KMS-11 (cell line): ENCODE data around the gene NAPB.

Experiments used
- H2AFZ ChIP-seq: fragments of 200-600 bp; sonication (generic); 2 replicates; pipeline ENCODE4 v1.6.1; 2016; ENCODE audit warnings: antibody characterized with exemption, mixed run types, low read depth
- H3K27ac ChIP-seq: fragments of 200-600 bp; sonication (generic); 2 replicates; pipeline ENCODE4 v1.6.1; 2016; ENCODE audit warnings: mild to moderate bottlenecking, mixed run types
- H3K27me3 ChIP-seq: fragments of 200-600 bp; sonication (generic); 2 replicates; pipeline ENCODE4 v1.6.1; 2017; ENCODE audit warnings: mild to moderate bottlenecking, low read depth, mixed run types, moderate library complexity; ENCODE audit not compliant: insufficient read depth
- H3K36me3 ChIP-seq: fragments of 200-600 bp; sonication (generic); 2 replicates; pipeline ENCODE4 v1.6.1; 2017; ENCODE audit warnings: mild to moderate bottlenecking, mixed run types; ENCODE audit not compliant: insufficient read depth
- H3K4me1 ChIP-seq: fragments of 200-600 bp; sonication (generic); 2 replicates; pipeline ENCODE4 v1.6.1; 2016; ENCODE audit warnings: mild to moderate bottlenecking, low read depth, mixed run types; ENCODE audit not compliant: poor library complexity, severe bottlenecking
- H3K4me2 ChIP-seq: fragments of 200-600 bp; sonication (generic); 2 replicates; pipeline ENCODE4 v1.7.0; 2016; ENCODE audit warnings: mild to moderate bottlenecking, mixed run types
- H3K4me3 ChIP-seq: fragments of 200-600 bp; sonication (generic); IDR thresholded peaks from 2 replicates; pipeline ENCODE4 v1.6.1; 2017; ENCODE audit warnings: low read depth, low read length, mixed read lengths; ENCODE audit not compliant: insufficient read depth
- H3K79me2 ChIP-seq: fragments of 200-600 bp; sonication (generic); 2 replicates; pipeline ENCODE4 v1.6.1; 2016; ENCODE audit warnings: low read depth, mixed run types; ENCODE audit not compliant: insufficient read depth
- H3K9ac ChIP-seq: fragments of 200-600 bp; sonication (generic); 2 replicates; pipeline ENCODE4 v1.6.1; 2016; ENCODE audit warnings: mild to moderate bottlenecking, mixed run types
- H4K20me1 ChIP-seq: fragments of 200-600 bp; sonication (generic); 2 replicates; pipeline ENCODE4 v1.6.1; 2016; ENCODE audit warnings: mild to moderate bottlenecking, mixed run types; ENCODE audit not compliant: insufficient read depth
- TF ChIP-seq, protein P1 (sequence below): fragments of 200-600 bp; sonication (generic); conservative IDR thresholded peaks from 2 replicates; pipeline ENCODE4 v1.6.1; 2017; ENCODE audit warnings: low read depth, mild to moderate bottlenecking, antibody characterized with exemption, low read length, moderate library complexity, mixed read lengths

The NAPB gene

DNA sequence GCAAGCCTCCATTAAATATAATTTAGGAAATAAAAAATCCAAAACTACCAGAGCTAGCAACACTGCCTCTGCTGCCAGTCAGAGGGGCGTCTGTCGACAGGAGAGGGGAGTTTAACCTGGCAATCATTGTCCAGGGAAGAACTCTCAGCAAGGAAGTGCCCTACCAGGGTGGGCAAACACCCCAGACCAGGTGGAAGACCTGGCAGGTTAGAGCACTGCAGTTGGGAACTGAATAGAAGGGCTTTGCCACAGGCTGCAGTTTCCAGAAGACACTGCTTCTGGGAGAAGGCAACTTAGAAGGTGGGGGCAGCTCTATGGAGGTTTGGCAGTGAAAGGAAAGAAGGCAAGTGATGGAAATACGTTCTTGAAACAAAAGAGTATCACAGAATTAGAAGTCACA is 11.5 kb downstream of the NAPB start:
- no peak overlapping the region for H3K4me3 ChIP-seq
- H3K4me2 ChIP-seq = no peak overlapping the region
- TF ChIP-seq, protein P1, sequence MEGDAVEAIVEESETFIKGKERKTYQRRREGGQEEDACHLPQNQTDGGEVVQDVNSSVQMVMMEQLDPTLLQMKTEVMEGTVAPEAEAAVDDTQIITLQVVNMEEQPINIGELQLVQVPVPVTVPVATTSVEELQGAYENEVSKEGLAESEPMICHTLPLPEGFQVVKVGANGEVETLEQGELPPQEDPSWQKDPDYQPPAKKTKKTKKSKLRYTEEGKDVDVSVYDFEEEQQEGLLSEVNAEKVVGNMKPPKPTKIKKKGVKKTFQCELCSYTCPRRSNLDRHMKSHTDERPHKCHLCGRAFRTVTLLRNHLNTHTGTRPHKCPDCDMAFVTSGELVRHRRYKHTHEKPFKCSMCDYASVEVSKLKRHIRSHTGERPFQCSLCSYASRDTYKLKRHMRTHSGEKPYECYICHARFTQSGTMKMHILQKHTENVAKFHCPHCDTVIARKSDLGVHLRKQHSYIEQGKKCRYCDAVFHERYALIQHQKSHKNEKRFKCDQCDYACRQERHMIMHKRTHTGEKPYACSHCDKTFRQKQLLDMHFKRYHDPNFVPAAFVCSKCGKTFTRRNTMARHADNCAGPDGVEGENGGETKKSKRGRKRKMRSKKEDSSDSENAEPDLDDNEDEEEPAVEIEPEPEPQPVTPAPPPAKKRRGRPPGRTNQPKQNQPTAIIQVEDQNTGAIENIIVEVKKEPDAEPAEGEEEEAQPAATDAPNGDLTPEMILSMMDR = no peak
- no peak overlapping the region for H3K27ac ChIP-seq
- H3K36me3 ChIP-seq = no peaks in the 10 kb centered on the region
- H3K79me2 ChIP-seq = peaks cover 60% of the 10 kb centered on the region; the same call in 1 of the 2 replicates
- no peak overlapping the region for H2AFZ ChIP-seq
- H4K20me1 ChIP-seq = no peaks in the 10 kb centered on the region
- H3K27me3 ChIP-seq = no peaks in the 10 kb centered on the region
- H3K9ac ChIP-seq = no peak overlapping the region
- H3K4me1 ChIP-seq = peaks cover 7% of the 10 kb centered on the region

DNA sequence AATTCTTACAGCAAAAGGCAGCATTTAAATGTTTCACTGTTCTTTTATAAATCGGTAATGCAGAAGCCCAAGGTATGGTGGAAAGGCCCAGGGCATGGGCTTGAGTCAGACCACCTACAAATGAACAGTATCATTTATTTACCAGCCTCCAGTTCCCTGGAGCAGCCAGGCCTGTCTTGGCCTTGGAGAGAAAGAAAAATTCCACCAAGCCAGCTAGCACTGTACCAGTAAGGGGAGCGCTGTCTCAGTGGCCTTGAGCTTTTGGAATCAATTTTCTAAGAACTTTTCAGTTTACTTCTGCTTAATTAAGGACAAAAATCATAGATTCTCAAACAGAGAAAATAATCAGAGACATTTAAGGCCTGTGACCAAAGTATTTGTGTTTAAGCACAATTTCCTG is 12.3 kb downstream of the NAPB start:
- no peaks in the 10 kb centered on the region for H3K27me3 ChIP-seq

DNA sequence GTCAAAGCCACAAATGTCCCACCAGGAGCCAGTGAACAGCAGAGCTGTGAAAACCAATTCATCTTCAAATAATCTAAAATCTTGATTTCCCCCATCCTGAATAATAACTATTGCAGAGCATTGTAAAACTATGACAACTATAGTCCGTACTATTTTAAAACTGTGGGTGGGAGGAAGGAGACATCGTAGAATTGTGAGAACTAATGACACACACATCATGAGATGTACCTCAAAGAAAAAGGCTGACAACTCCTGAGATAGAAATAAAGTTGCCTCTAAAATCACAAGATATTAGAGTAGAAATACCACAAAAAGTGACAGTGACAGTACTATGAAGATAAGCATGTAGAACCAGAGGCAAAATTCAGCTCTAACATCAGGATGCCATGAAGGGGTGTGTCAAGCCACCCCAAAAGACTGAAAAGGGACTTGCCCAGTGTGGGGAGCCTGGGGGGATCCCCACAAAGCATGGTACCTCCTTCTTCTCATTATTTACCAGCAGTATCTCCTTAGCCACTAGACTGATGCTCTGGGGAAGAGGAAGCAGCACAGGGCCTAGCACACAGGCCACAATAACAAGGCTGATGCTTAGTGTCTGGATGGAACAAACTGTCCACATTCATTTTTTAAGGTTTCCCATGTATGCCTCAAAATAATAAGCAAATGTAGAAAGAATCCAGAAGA is 13.4 kb downstream of the NAPB start:
- Histone ChIP-seq H3K36me3 (no peaks in the 10 kb centered on the region), H3K27me3 (no peaks in the 10 kb centered on the region), H3K4me2 (no peak overlapping the region), H3K27ac (no peak overlapping the region), H3K4me3 (no peak overlapping the region), H2AFZ (no peak overlapping the region), H3K9ac (no peak overlapping the region), H3K79me2 (peaks cover 49% of the 10 kb centered on the region; the same call in 1 of the 2 replicates), H4K20me1 (no peaks in the 10 kb centered on the region), H3K4me1 (no peaks in the 10 kb centered on the region)
- TF ChIP-seq, protein P1 = no peak

More for the DNA sequence above, 12.3 kb downstream of the NAPB start:
- Histone ChIP-seq H3K4me1 (peaks cover 5% of the 10 kb centered on the region), H3K36me3 (no peaks in the 10 kb centered on the region), H3K4me2 (no peak overlapping the region), H4K20me1 (no peaks in the 10 kb centered on the region), H2AFZ (no peak overlapping the region), H3K4me3 (no peak overlapping the region), H3K27ac (no peak overlapping the region), H3K9ac (no peak overlapping the region), H3K79me2 (peaks cover 59% of the 10 kb centered on the region; the same call in 1 of the 2 replicates)
- TF ChIP-seq, protein P1 = no peak

DNA sequence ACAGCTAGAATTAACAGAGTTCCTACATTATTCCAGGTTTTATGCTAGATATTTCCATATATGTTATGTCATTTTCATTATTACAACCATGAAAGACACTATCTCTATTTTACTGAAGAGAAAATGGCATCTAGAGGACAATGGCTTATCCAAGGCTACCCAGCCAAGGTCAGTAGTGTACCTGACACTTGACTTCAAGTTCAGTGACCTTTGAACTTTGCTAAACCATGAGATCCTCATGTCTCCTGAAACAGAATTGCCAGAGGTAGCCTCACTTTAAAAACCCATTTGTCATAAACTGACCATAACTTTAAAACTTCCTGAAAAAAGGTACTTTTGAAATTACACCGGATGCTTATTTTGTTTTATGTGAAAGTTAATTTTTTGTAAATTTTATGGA is 14.4 kb downstream of the NAPB start:
- Histone ChIP-seq H3K9ac (no peak overlapping the region), H3K36me3 (no peaks in the 10 kb centered on the region), H2AFZ (no peak overlapping the region), H4K20me1 (no peaks in the 10 kb centered on the region), H3K4me3 (no peak overlapping the region), H3K4me2 (no peak overlapping the region), H3K27ac (no peak overlapping the region), H3K4me1 (no peaks in the 10 kb centered on the region), H3K27me3 (no peaks in the 10 kb centered on the region), H3K79me2 (peaks cover 45% of the 10 kb centered on the region; the same call in 1 of the 2 replicates)
- TF ChIP-seq, protein P1 = no peak
